Inferior parietal cortex (tissue), 1 donor: ENCODE data around the gene TTC7B.

Experiments
- DNase-seq: peaks from one replicate; pipeline ENCODE4 v3.0.0-alpha.2; 2016; ENCODE audit errors: extremely low spot score

The TTC7B gene

GRCh38 chr14:90576981-90577660, 239.1 kb downstream of the TTC7B start:
- no peak for DNase-seq

- DNase-seq = no peak
These were observed 239.6 kb downstream of the TTC7B start for GRCh38 chr14:90576581-90576980.

GRCh38 chr14:90575781-90576180, 240.4 kb downstream of the TTC7B start:
- DNase-seq = no peak

GRCh38 chr14:90575336-90575735, 240.9 kb downstream of the TTC7B start:
- DNase-seq = no peak

GRCh38 chr14:90574188-90575131, 241.8 kb downstream of the TTC7B start:
- DNase-seq = no peak

GRCh38 chr14:90573385-90574105, 242.7 kb downstream of the TTC7B start:
- no peak for DNase-seq

GRCh38 chr14:90572441-90573150, 243.6 kb downstream of the TTC7B start:
- DNase-seq = no peak

GRCh38 chr14:90571149-90571947, 244.9 kb downstream of the TTC7B start:
- DNase-seq = no peak

- DNase-seq = no peak
These were observed 245.8 kb downstream of the TTC7B start for GRCh38 chr14:90570461-90570860.

GRCh38 chr14:90569606-90570387, 246.4 kb downstream of the TTC7B start:
- no peak for DNase-seq

- no peak for DNase-seq
These were observed 247.0 kb downstream of the TTC7B start for GRCh38 chr14:90569201-90569600.

GRCh38 chr14:90568405-90568804, 247.8 kb downstream of the TTC7B start:
- no peak for DNase-seq

GRCh38 chr14:90567991-90568390, 248.2 kb downstream of the TTC7B start:
- no peak for DNase-seq

GRCh38 chr14:90567191-90567590, 249.0 kb downstream of the TTC7B start:
- DNase-seq = no peak

GRCh38 chr14:90566481-90566880, 249.7 kb downstream of the TTC7B start:
- no peak for DNase-seq

- DNase-seq = no peak
These were observed 251.7 kb downstream of the TTC7B start for GRCh38 chr14:90564496-90564895.

- DNase-seq = no peak
These were observed 253.6 kb downstream of the TTC7B start for GRCh38 chr14:90562652-90563051.

- DNase-seq = no peak
These were observed 254.3 kb downstream of the TTC7B start for GRCh38 chr14:90561920-90562319.

- DNase-seq = no peak
These were observed 255.2 kb downstream of the TTC7B start for GRCh38 chr14:90560991-90561390.

GRCh38 chr14:90560558-90560957, 255.7 kb downstream of the TTC7B start:
- no peak for DNase-seq
